ENCODE measurements around the gene GPR146. TPM values are rescaled to one million over a fixed set of nuclear protein-coding genes. Genes with fewer than 3 reads are reported as not detected.

Gene GPR146
- total and polyA plus RNA-seq, 2 of the 4 experiments (the other 2 are of a cell fraction): 2.2 to 3.4 TPM

DNA sequence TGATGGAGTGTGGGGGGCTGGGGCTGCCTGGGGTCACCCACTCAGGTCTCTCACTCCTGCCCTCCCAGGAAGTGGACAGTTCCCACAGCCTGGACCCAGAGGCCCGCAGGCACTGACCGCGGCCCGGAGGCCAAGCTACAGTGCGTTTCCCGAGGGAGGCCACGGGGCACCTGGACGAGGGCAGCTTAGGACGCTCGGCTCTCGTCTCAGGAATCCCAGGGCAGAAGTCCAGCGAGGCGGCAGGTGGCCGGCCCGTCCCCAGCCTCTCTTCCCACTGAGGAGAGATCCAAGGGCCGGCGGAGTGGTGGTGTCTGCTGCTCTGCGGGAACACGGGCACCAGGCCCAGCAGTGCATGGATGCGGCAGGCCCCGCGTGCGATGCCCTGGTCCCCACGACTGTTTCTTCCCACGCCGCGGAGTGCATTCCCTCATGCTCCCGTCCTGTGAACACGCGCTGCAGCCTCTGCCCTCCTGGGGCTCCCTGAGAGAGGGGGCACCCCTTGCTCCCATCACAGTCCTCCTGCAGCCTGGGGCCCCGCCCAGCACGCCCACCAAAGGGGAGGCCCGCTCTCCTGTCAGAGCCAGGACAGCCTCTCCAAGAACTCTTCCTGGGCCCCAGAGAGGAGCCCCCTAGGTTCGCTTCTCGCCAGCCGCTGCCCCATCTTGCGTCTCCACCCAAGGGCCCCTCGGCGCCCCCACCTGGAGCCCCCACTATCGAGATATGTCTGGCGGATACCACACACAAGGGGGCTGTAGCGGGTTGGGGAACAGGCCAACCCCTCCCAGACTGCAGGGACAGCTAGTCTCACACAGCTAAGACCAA, 24.3 kb upstream of the GPR146 start:
- peaks cover 39% of the 10 kb centered on the region for H4K20me1 ChIP-seq (ENCODE audit: insufficient read depth, low read length)
- ChIA-PET CTCF (interaction anchor here (0.6 kb wide), 1 partner anchor 21 kb away, joined by 3 read pairs; no protein-coding TSS in a partner anchor), POLR2A (ENCODE audit: unreplicated experiment) (no interaction called here)
- no peak overlapping the region for H3K14ac ChIP-seq (replicated peaks; ENCODE audit: low read depth, low read length)
- BruUV-seq (replicated peaks): no TSS peak
- dilution Hi-C loops (cut with HindIII; ENCODE audit: low sequenced_read_pairs, unreplicated experiment): no loop called here
- H2BK5ac ChIP-seq (ENCODE audit: low read depth, low read length, poor library complexity, severe bottlenecking): no peak overlapping the region
- no peak overlapping the region for H4K8ac ChIP-seq (ENCODE audit: low read depth in 2 of 2, low read length in 2 of 2)
- H3K9me1 ChIP-seq (ENCODE audit: insufficient read depth, low read length): peaks cover 5% of the 10 kb centered on the region; the same call in 1 of the 2 replicates
- H4K91ac ChIP-seq (ENCODE audit: insufficient read depth, low read depth, low read length): no peak overlapping the region
- no peak for ATAC-seq (ENCODE audit: low read depth)
- no peak overlapping the region for H3K9ac ChIP-seq (ENCODE audit: low read depth, low read length)
- WGBS, 2 experiments (ENCODE audit: extremely low coverage in 2 of 2, insufficient read length in 1 of 2): 95% methylated on average over 25 of the region's 42 CpGs; no CpG with 5 or more reads in 1 of the 2 experiments
- in situ Hi-C loops (cut with MboI; ENCODE audit: low sequenced_read_pairs): no loop called here
- H3K4me1 ChIP-seq (ENCODE audit: control insufficient read depth, insufficient read depth, low read length): no peaks in the 10 kb centered on the region
- no peak overlapping the region for H2AFZ ChIP-seq (replicated peaks; ENCODE audit: low read length, poor library complexity)
- TF ChIP-seq CEBPB (IDR thresholded peaks at IDR 0.05; ENCODE audit: low read depth, low read length): no peak
- TF ChIP-seq MXI1 (IDR thresholded peaks at IDR 0.05; ENCODE audit: borderline replicate concordance, low read depth, low read length): no peak
- TF ChIP-seq BHLHE40 (IDR thresholded peaks at IDR 0.05; ENCODE audit: low read depth, low read length): no peak
- no peak for TF ChIP-seq POLR2A (IDR thresholded peaks at IDR 0.05; ENCODE audit: low read depth, low read length)
- TF ChIP-seq, protein P1, sequence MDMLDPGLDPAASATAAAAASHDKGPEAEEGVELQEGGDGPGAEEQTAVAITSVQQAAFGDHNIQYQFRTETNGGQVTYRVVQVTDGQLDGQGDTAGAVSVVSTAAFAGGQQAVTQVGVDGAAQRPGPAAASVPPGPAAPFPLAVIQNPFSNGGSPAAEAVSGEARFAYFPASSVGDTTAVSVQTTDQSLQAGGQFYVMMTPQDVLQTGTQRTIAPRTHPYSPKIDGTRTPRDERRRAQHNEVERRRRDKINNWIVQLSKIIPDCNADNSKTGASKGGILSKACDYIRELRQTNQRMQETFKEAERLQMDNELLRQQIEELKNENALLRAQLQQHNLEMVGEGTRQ (IDR thresholded peaks at IDR 0.05; ENCODE audit: low read depth, low read length): no peak
- TF ChIP-seq SMC3 (IDR thresholded peaks at IDR 0.05; ENCODE audit: low read depth, low read length): no peak
- TF ChIP-seq NFE2L2 (IDR thresholded peaks at IDR 0.05; ENCODE audit: low read depth, low read length): no peak
- TF ChIP-seq MAFK (IDR thresholded peaks at IDR 0.05; ENCODE audit: low read depth, low read length): no peak
- TF ChIP-seq RCOR1 (IDR thresholded peaks at IDR 0.05; ENCODE audit: insufficient replicate concordance, low read length): no peak
- H3K4ac ChIP-seq (ENCODE audit: low read depth, low read length): no peak overlapping the region
- H3K18ac ChIP-seq (ENCODE audit: low read depth, low read length): no peak overlapping the region
- H3K56ac ChIP-seq (ENCODE audit: extremely low read depth, insufficient read depth, low read length): no peak overlapping the region; the same call in 1 of the 2 replicates
- no peaks in the 10 kb centered on the region for H3K27me3 ChIP-seq (ENCODE audit: control insufficient read depth, insufficient read depth, low read length)
- H3K4me3 ChIP-seq (ENCODE audit: insufficient read depth, low read depth, low read length): no peak overlapping the region
- no peak for DNase-seq
- no peak overlapping the region for H2BK20ac ChIP-seq (ENCODE audit: low read depth, low read length)
- no peak overlapping the region for H3K4me2 ChIP-seq (ENCODE audit: low read depth, low read length)
- H4K5ac ChIP-seq (ENCODE audit: low read depth, low read length): no peak overlapping the region
- H2AK5ac ChIP-seq (ENCODE audit: low read depth, low read length): no peak overlapping the region
- peaks cover 3% of the 10 kb centered on the region; the same call in 1 of the 2 replicates for H3K9me3 ChIP-seq (ENCODE audit: control insufficient read depth, insufficient read depth, low read length)
- no peak overlapping the region for H3K27ac ChIP-seq (ENCODE audit: insufficient read depth, low read length)
- no peak overlapping the region for H2BK15ac ChIP-seq (ENCODE audit: low read depth, low read length)
- intact Hi-C loops (cut with micrococcal nuclease): no loop called here
- no peak overlapping the region for H2AK9ac ChIP-seq (replicated peaks; ENCODE audit: low read depth, low read length, poor library complexity)
- no peak overlapping the region for H3K23ac ChIP-seq (ENCODE audit: low read depth, low read length)
- H2BK120ac ChIP-seq (ENCODE audit: low read depth, low read length): no peak overlapping the region
- peaks cover 11 to 67% of the 10 kb centered on the region in 2 experiments for H3K79me1 ChIP-seq (ENCODE audit: low read depth in 1 of 2, low read length in 2 of 2)
- H3K36me3 ChIP-seq (ENCODE audit: control insufficient read depth, insufficient read depth, low read length): peaks cover 26% of the 10 kb centered on the region
